H1 (cell line): ENCODE data around the gene MTMR2. TPM values are rescaled to one million over a fixed set of nuclear protein-coding genes. Genes with fewer than 3 reads are reported as not detected.
A peak's percentile ranks its signal among the peaks of the same experiment; 100 is the strongest.

Experiments used
- CHD1 ChIP-seq: IDR thresholded peaks from 2 replicates; pipeline ENCODE4 v1.6.1; 2012; ENCODE audit warnings: low read depth, low read length, improper control_type of control experiment
- CHD7 ChIP-seq: fragments of 300-600 bp; sonication (generic); IDR thresholded peaks from 2 replicates; pipeline ENCODE4 v1.7.1; 2012; ENCODE audit warnings: low read length, moderate library complexity, mild to moderate bottlenecking, inconsistent platforms; ENCODE audit not compliant: insufficient replicate concordance
- CTBP2 ChIP-seq: IDR thresholded peaks from 2 replicates; pipeline ENCODE4 v1.7.0; 2011; ENCODE audit warnings: borderline replicate concordance, mild to moderate bottlenecking, moderate library complexity, mixed read lengths, low read length; ENCODE audit not compliant: insufficient read depth, insufficient read length
- CTCF ChIP-seq, 3 experiments: IDR thresholded peaks; 1 replicate in 2 of 3; 2 replicates in 1 of 3; pipeline versions ENCODE4 v1.5.1 to v1.6.1; 2011; ENCODE audit warnings: low read length in 3 of 3, mild to moderate bottlenecking in 3 of 3, inconsistent platforms in 2 of 3, low read depth in 1 of 3, moderate library complexity in 1 of 3; ENCODE audit not compliant: insufficient read depth in 1 of 3; ENCODE audit errors: control extremely low read depth in 1 of 3
- GTF2F1 ChIP-seq: IDR thresholded peaks from 2 replicates; pipeline ENCODE4 v1.6.1; 2012; ENCODE audit warnings: low read depth, low read length, improper control_type of control experiment, borderline replicate concordance
- JUND ChIP-seq: IDR thresholded peaks from 2 replicates; pipeline ENCODE4 v1.6.1; 2011; ENCODE audit warnings: mild to moderate bottlenecking, improper control_type of control experiment, low read length
- TAF1 ChIP-seq: IDR thresholded peaks from 2 replicates; pipeline ENCODE4 v1.6.1; 2011; ENCODE audit warnings: mild to moderate bottlenecking, low read depth, low read length
- YY1 ChIP-seq: IDR thresholded peaks from 2 replicates; pipeline ENCODE4 v1.6.1; 2011; ENCODE audit warnings: low read depth, mild to moderate bottlenecking, low read length
- polyA plus RNA-seq, 7 experiments: library from polyadenylated mRNA; depleted of rRNA in 3 of 7; stranded (reverse) in 5 of 7; unstranded in 2 of 7; fragments of >200 nt in 5 of 7; fragments of 200-250 nt in 2 of 7; gene quantifications; 1 replicate in 5 of 7; 2 replicates in 1 of 7; 4 replicates in 1 of 7; pipeline versions ENCODE4 v1.2.1 to v1.2.3, GENCODE V29; 2011 to 2013; ENCODE audit warnings: missing spikeins in 2 of 7, mixed read lengths in 2 of 7
- total RNA-seq: library from RNA; stranded (reverse); fragmentation: NEBNext Ultra II Directional; extraction: Animal tissue kit (Norgen Biotek cat#: 25700); gene quantifications from 2 replicates; pipeline ENCODE4 v1.2.1, GENCODE V29; 2021

MTMR2 gene
- total and polyA plus RNA-seq, 2 of the 8 experiments (the other 6 are each of a cell fraction or from before 2014, with no cell fraction given), result 16.7 to 52.9 TPM

GRCh38 chr11:95788921-95789505 is 134.9 kb downstream of the MTMR2 start (continued):
- no peak for TF ChIP-seq CHD7
- peak; percentile 63; the same call in 1 of the 2 replicates for TF ChIP-seq TAF1
- TF ChIP-seq CTBP2, result no peak
- TF ChIP-seq YY1, result no peak
- no peak for TF ChIP-seq GTF2F1
- TF ChIP-seq CTCF (IDR thresholded peaks at IDR 0.05; ENCODE audit: control extremely low read depth in 1 of 3, insufficient read depth in 1 of 3, low read depth in 1 of 3, low read length in 3 of 3), result peak; percentile 31 to 49 (median 42); a peak in 3 of 4 replicates
- no peak for TF ChIP-seq CHD1
- TF ChIP-seq JUND, result no peak
